ENCODE measurements around the gene CCDC63. TPM values are rescaled to one million over a fixed set of nuclear protein-coding genes. Genes with fewer than 3 reads are reported as not detected.

CCDC63 gene
- total and polyA plus RNA-seq, 2 of the 13 experiments (the other 11 are each of a cell fraction or from before 2014, with no cell fraction given) = not detected

DNA sequence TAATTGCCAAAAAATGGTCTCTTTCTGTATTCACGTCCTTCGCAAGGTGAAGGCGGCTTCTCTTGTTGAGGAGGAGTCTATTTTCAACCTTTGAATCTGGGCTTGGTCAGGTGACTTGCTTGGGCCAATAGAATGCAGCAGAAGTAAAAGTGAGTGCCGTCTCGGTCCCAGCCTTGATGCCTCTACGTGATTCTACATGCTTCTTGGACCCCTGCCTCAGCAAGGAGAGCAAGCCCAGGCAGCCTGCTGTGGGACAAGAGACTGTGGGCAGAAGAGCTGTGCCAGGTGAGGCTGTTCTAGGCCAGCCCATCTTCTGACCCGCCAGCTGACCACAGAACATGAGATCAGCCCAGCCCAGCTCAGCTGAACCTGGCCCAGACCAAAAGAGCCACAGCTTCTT is 39.1 kb upstream of the CCDC63 start:
- DNase-seq (ENCODE audit: low spot score) (no peak), FAIRE-seq (no peak), ATAC-seq (no peak; the same call in 1 of the 3 replicates)
- in situ Hi-C loops (cut with HindIII; ENCODE audit: extremely low pct_ligation_motif_present, low pct_unique_long_range_greater_than_20kb) = no loop called here
- peak overlapping the region; percentile 46 for H3K4me2 ChIP-seq (ENCODE audit: low read depth, low read length)
- H3K27ac ChIP-seq (ENCODE audit: extremely low read length, insufficient read depth, low read length) = no peak overlapping the region
- 0 out of 5 replicates have a peak, but pooled peaks cover 0 to 4% of the 10 kb centered on the region in 2 experiments for H3K27me3 ChIP-seq (ENCODE audit: control insufficient read depth in 1 of 2, insufficient read depth in 2 of 2, low read length in 2 of 2)
- H2AFZ ChIP-seq (ENCODE audit: low read length) = peak overlapping the region; percentile 78
- no peaks in the 10 kb centered on the region for H4K20me1 ChIP-seq (ENCODE audit: insufficient read depth, low read length)
- ChIA-PET POLR2A (no interaction called here), CTCF (ENCODE audit: low intra/inter-chr PET ratio, low total read pairs) (no interaction called here)
- intact Hi-C loops (cut with micrococcal nuclease; ENCODE audit: unreplicated experiment) = no loop called here
- no peak overlapping the region for H3K9ac ChIP-seq (ENCODE audit: insufficient read depth, low read depth, low read length)
- peaks cover 4% of the 10 kb centered on the region; the same call in 1 of the 2 replicates for H3K9me3 ChIP-seq (ENCODE audit: low read length)
- no TSS peak for BruUV-seq (replicated peaks)
- H3K36me3 ChIP-seq (replicated peaks in 1 of 2; ENCODE audit: control insufficient read depth in 1 of 2, insufficient read depth in 2 of 2, low read length in 2 of 2) = no peaks in the 10 kb centered on the region
- H3K4me3 ChIP-seq (replicated peaks in 1 of 3; ENCODE audit: insufficient read depth in 1 of 3, low read depth in 2 of 3, low read length in 3 of 3) = peak overlapping the region in 1 of 3 experiments; percentile 24; a peak in 1 of 6 replicates
- H3K79me2 ChIP-seq (ENCODE audit: insufficient read depth, low read length) = no peaks in the 10 kb centered on the region
- TF ChIP-seq, protein P1, sequence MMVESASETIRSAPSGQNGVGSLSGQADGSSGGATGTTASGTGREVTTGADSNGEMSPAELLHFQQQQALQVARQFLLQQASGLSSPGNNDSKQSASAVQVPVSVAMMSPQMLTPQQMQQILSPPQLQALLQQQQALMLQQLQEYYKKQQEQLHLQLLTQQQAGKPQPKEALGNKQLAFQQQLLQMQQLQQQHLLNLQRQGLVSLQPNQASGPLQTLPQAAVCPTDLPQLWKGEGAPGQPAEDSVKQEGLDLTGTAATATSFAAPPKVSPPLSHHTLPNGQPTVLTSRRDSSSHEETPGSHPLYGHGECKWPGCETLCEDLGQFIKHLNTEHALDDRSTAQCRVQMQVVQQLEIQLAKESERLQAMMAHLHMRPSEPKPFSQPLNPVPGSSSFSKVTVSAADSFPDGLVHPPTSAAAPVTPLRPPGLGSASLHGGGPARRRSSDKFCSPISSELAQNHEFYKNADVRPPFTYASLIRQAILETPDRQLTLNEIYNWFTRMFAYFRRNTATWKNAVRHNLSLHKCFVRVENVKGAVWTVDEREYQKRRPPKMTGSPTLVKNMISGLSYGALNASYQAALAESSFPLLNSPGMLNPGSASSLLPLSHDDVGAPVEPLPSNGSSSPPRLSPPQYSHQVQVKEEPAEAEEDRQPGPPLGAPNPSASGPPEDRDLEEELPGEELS (CRISPR knock-in tag; IDR thresholded peaks at IDR 0.05) = no peak
- TF ChIP-seq RBM22 (optimal IDR thresholded peaks at IDR 0.05; ENCODE audit: low read length) = no peak
- no peak for TF ChIP-seq ZFP1 (CRISPR knock-in tag; IDR thresholded peaks at IDR 0.05)
- TF ChIP-seq RAD51 (IDR thresholded peaks at IDR 0.05; ENCODE audit: borderline replicate concordance) = no peak
- no peak for TF ChIP-seq ZMYM4 (CRISPR knock-in tag; IDR thresholded peaks at IDR 0.05)
- no peak for TF ChIP-seq HNRNPK (IDR thresholded peaks at IDR 0.05; ENCODE audit: low read depth, low read length, poor library complexity, severe bottlenecking)
- TF ChIP-seq ZBTB7A (CRISPR knock-in tag; IDR thresholded peaks at IDR 0.05) = no peak
- no peak for TF ChIP-seq PAX8 (CRISPR knock-in tag; IDR thresholded peaks at IDR 0.05; ENCODE audit: borderline replicate concordance)
- TF ChIP-seq KDM1A (CRISPR knock-in tag; IDR thresholded peaks at IDR 0.05) = no peak
- no peak for TF ChIP-seq ZNF556 (CRISPR knock-in tag; IDR thresholded peaks at IDR 0.05; ENCODE audit: borderline replicate concordance)
- TF ChIP-seq ZNF383 (CRISPR knock-in tag; IDR thresholded peaks at IDR 0.05; ENCODE audit: borderline replicate concordance) = no peak
- peak; percentile 65 for TF ChIP-seq NFYC (CRISPR knock-in tag; IDR thresholded peaks at IDR 0.05)
- TF ChIP-seq NFYB (CRISPR knock-in tag; IDR thresholded peaks at IDR 0.05) = peak; percentile 63
- TF ChIP-seq ZNF180 (CRISPR knock-in tag; IDR thresholded peaks at IDR 0.05; ENCODE audit: borderline replicate concordance, low read depth) = no peak
- TF ChIP-seq, protein P2, sequence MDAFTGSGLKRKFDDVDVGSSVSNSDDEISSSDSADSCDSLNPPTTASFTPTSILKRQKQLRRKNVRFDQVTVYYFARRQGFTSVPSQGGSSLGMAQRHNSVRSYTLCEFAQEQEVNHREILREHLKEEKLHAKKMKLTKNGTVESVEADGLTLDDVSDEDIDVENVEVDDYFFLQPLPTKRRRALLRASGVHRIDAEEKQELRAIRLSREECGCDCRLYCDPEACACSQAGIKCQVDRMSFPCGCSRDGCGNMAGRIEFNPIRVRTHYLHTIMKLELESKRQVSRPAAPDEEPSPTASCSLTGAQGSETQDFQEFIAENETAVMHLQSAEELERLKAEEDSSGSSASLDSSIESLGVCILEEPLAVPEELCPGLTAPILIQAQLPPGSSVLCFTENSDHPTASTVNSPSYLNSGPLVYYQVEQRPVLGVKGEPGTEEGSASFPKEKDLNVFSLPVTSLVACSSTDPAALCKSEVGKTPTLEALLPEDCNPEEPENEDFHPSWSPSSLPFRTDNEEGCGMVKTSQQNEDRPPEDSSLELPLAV (CRISPR knock-in tag; conservative IDR thresholded peaks at IDR 0.05; ENCODE audit: low read depth) = no peak
- TF ChIP-seq, protein P3, sequence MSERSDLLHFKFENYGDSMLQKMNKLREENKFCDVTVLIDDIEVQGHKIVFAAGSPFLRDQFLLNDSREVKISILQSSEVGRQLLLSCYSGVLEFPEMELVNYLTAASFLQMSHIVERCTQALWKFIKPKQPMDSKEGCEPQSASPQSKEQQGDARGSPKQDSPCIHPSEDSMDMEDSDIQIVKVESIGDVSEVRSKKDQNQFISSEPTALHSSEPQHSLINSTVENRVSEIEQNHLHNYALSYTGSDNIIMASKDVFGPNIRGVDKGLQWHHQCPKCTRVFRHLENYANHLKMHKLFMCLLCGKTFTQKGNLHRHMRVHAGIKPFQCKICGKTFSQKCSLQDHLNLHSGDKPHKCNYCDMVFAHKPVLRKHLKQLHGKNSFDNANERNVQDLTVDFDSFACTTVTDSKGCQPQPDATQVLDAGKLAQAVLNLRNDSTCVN (CRISPR knock-in tag; IDR thresholded peaks at IDR 0.05; ENCODE audit: borderline replicate concordance) = no peak
- 26% methylated on average over 5 of the region's 7 CpGs for WGBS (ENCODE audit: low lambda C conversion rate)
- no peaks in the 10 kb centered on the region for H3K4me1 ChIP-seq (ENCODE audit: insufficient read depth, low read length)

Measured in HepG2 (cell line).